Measurements from ENCODE around the gene HHLA2.
"Not testable (repeated sequence)": the region's sequence is repeated elsewhere in the genome, so short reads cannot be mapped to it uniquely, and the experiment has no call there.

Gene HHLA2

GRCh38 chr3:108338901-108339545 is 42.7 kb downstream of the HHLA2 start:
- FAIRE-seq, result peak; percentile 84

GRCh38 chr3:108341911-108342310 is 45.6 kb downstream of the HHLA2 start:
- DNase-seq (ENCODE audit: insufficient read length, low spot score) (no peak), FAIRE-seq (no peak)

More at GRCh38 chr3:108338901-108339545, 42.7 kb downstream of the HHLA2 start:
- no peak for DNase-seq (ENCODE audit: insufficient read length, low spot score)

GRCh38 chr3:108342837-108343486 is 46.6 kb downstream of the HHLA2 start:
- no peak for DNase-seq (ENCODE audit: insufficient read length, low spot score)
- peak; percentile 14 for FAIRE-seq

GRCh38 chr3:108343491-108343890 is 47.1 kb downstream of the HHLA2 start:
- FAIRE-seq (peak; percentile 23), DNase-seq (ENCODE audit: insufficient read length, low spot score) (no peak)

- FAIRE-seq, result no peak
- DNase-seq (ENCODE audit: insufficient read length, low spot score), result no peak
Observed at GRCh38 chr3:108345492-108346205, 49.3 kb downstream of the HHLA2 start.

- FAIRE-seq, result no peak
Observed at GRCh38 chr3:108346301-108347227, 50.2 kb downstream of the HHLA2 start.

GRCh38 chr3:108352176-108352575 is 55.8 kb downstream of the HHLA2 start:
- FAIRE-seq, result no peak
- no peak for DNase-seq (ENCODE audit: insufficient read length, low spot score)

More at GRCh38 chr3:108346301-108347227, 50.2 kb downstream of the HHLA2 start:
- no peak for DNase-seq (ENCODE audit: insufficient read length, low spot score)

- FAIRE-seq, result no peak
- DNase-seq (ENCODE audit: insufficient read length, low spot score), result no peak
Observed at GRCh38 chr3:108354562-108354961, 58.2 kb downstream of the HHLA2 start.

GRCh38 chr3:108357042-108357441 is 60.7 kb downstream of the HHLA2 start:
- no peak for FAIRE-seq

GRCh38 chr3:108359011-108359410 is 62.7 kb downstream of the HHLA2 start:
- no peak for FAIRE-seq
- no peak for DNase-seq (ENCODE audit: insufficient read length, low spot score)

More at GRCh38 chr3:108357042-108357441, 60.7 kb downstream of the HHLA2 start:
- no peak for DNase-seq (ENCODE audit: insufficient read length, low spot score)

GRCh38 chr3:108376026-108376425 is 79.7 kb downstream of the HHLA2 start:
- FAIRE-seq (no peak), DNase-seq (ENCODE audit: insufficient read length, low spot score) (no peak)

GRCh38 chr3:108377384-108377783 is 81.0 kb downstream of the HHLA2 start:
- no peak for DNase-seq (ENCODE audit: insufficient read length, low spot score)
- no peak for FAIRE-seq

GRCh38 chr3:108378153-108378951 is 82.0 kb downstream of the HHLA2 start:
- FAIRE-seq, result no peak
- DNase-seq (ENCODE audit: insufficient read length, low spot score), result no peak

- not testable (repeated sequence) for DNase-seq (ENCODE audit: insufficient read length, low spot score); FAIRE-seq
Observed at GRCh38 chr3:108378952-108379342, 82.6 kb downstream of the HHLA2 start.

GRCh38 chr3:108380128-108380795 is 83.9 kb downstream of the HHLA2 start:
- DNase-seq (ENCODE audit: insufficient read length, low spot score), result no peak
- FAIRE-seq, result no peak

- DNase-seq (ENCODE audit: insufficient read length, low spot score) (no peak), FAIRE-seq (no peak)
Observed at GRCh38 chr3:108381529-108382140, 85.3 kb downstream of the HHLA2 start.

- FAIRE-seq (no peak), DNase-seq (ENCODE audit: insufficient read length, low spot score) (no peak)
Observed at GRCh38 chr3:108383306-108383705, 87.0 kb downstream of the HHLA2 start.

- DNase-seq (ENCODE audit: insufficient read length, low spot score), result no peak
- peak; percentile 71 for FAIRE-seq
Observed at GRCh38 chr3:108387063-108387462, 90.7 kb downstream of the HHLA2 start.

Data from GM19239 (cell line).